Glutamatergic neuron (in vitro differentiated cells): ENCODE results near the gene GSTM1. TPM values are rescaled to one million over a fixed set of nuclear protein-coding genes. Genes with fewer than 3 reads are reported as not detected.
A peak's percentile ranks its signal among the peaks of the same experiment; 100 is the strongest.

ENCODE experiments used
- DNase-seq: peaks from one replicate; pipeline ENCODE4 v3.0.0; 2022
- H3K27ac Mint-ChIP-seq: one replicate; pipeline ENCODE4 v1.8.0; 2020; ENCODE audit warnings: mild to moderate bottlenecking, mixed read lengths, inconsistent platforms; ENCODE audit not compliant: unreplicated experiment
- H3K27me3 Mint-ChIP-seq: one replicate; pipeline ENCODE4 v1.8.0; 2020; ENCODE audit warnings: mild to moderate bottlenecking, moderate library complexity, mixed read lengths, inconsistent platforms; ENCODE audit not compliant: unreplicated experiment
- H3K36me3 Mint-ChIP-seq: one replicate; pipeline ENCODE4 v1.8.0; 2020; ENCODE audit warnings: mild to moderate bottlenecking, mixed read lengths, inconsistent platforms; ENCODE audit not compliant: unreplicated experiment
- H3K4me1 Mint-ChIP-seq: one replicate; pipeline ENCODE4 v1.8.0; 2020; ENCODE audit warnings: mild to moderate bottlenecking, low read depth, mixed read lengths, inconsistent platforms; ENCODE audit not compliant: unreplicated experiment
- H3K4me3 Mint-ChIP-seq: one replicate; pipeline ENCODE4 v1.8.0; 2020; ENCODE audit warnings: mild to moderate bottlenecking, mixed read lengths, inconsistent platforms; ENCODE audit not compliant: unreplicated experiment
- H3K9me3 Mint-ChIP-seq: one replicate; pipeline ENCODE4 v1.8.0; 2020; ENCODE audit warnings: mild to moderate bottlenecking, moderate library complexity, mixed read lengths, inconsistent platforms; ENCODE audit not compliant: unreplicated experiment
- total RNA-seq: library from RNA; stranded (reverse); fragmentation: NEBNext Ultra II Directional; extraction: Animal tissue kit (Norgen Biotek cat#: 25700); gene quantifications from one replicate; pipeline ENCODE4 v1.2.1, GENCODE V29; 2021; ENCODE audit not compliant: unreplicated experiment
- TF ChIP-seq, protein P1 (sequence below): fragments of 200-600 bp; sonication (generic); IDR thresholded peaks from one replicate; pipeline ENCODE4 v1.5.0; 2021; ENCODE audit not compliant: partially characterized antibody, unreplicated experiment

The GSTM1 gene
- total RNA-seq, 1 donor from 2014 or later = not detected

GRCh38 chr1:109740615-109741373 is 53.2 kb downstream of the GSTM1 start, which contains the start of gene GSTM3:
Gene GSTM3, minus strand, starts transcription at chr1:109741038. Its CDS starts 751 bp downstream, at chr1:109740287.
- Mint-ChIP-seq H3K4me3 (peak within 1 kb of the TSS; percentile 79), H3K9me3 (no peaks in the 10 kb centered on the region), H3K27me3 (peaks cover 7% of the 10 kb centered on the region), H3K27ac (no peak within 1 kb of the TSS), H3K36me3 (no peaks in the 10 kb centered on the region), H3K4me1 (peaks cover 3% of the 10 kb centered on the region)
- TF ChIP-seq, protein P1, sequence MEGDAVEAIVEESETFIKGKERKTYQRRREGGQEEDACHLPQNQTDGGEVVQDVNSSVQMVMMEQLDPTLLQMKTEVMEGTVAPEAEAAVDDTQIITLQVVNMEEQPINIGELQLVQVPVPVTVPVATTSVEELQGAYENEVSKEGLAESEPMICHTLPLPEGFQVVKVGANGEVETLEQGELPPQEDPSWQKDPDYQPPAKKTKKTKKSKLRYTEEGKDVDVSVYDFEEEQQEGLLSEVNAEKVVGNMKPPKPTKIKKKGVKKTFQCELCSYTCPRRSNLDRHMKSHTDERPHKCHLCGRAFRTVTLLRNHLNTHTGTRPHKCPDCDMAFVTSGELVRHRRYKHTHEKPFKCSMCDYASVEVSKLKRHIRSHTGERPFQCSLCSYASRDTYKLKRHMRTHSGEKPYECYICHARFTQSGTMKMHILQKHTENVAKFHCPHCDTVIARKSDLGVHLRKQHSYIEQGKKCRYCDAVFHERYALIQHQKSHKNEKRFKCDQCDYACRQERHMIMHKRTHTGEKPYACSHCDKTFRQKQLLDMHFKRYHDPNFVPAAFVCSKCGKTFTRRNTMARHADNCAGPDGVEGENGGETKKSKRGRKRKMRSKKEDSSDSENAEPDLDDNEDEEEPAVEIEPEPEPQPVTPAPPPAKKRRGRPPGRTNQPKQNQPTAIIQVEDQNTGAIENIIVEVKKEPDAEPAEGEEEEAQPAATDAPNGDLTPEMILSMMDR = no peak
- no peak for DNase-seq

Other genes starting within 250 kb of the GSTM1 start
- 0.42 TPM for gene SYPL2, start 221.3 kb upstream of the GSTM1 start, total RNA-seq
- gene ATXN7L2, start 203.9 kb upstream of the GSTM1 start, total RNA-seq = 54.9 TPM
- gene CYB561D1, start 193.7 kb upstream of the GSTM1 start, total RNA-seq = 23.9 TPM
- 8.0 TPM for gene AMIGO1, start 178.1 kb upstream of the GSTM1 start, total RNA-seq
- gene GPR61, start 147.9 kb upstream of the GSTM1 start, total RNA-seq = 0.76 TPM
- 13.8 TPM for gene GNAI3, start 139.2 kb upstream of the GSTM1 start, total RNA-seq
- not detected for gene GNAT2, start 68.2 kb upstream of the GSTM1 start, total RNA-seq
- gene AMPD2, start 68.0 kb upstream of the GSTM1 start, total RNA-seq = 49.3 TPM
- 12.3 TPM for gene GSTM4, start 31.7 kb upstream of the GSTM1 start, total RNA-seq
- gene GSTM2, start 19.8 kb upstream of the GSTM1 start, total RNA-seq = 33.6 TPM
- gene GSTM5, start 24.4 kb downstream of the GSTM1 start, total RNA-seq = 0.20 TPM
- gene GSTM3, start 53.2 kb downstream of the GSTM1 start, total RNA-seq = 8.3 TPM
- not detected for gene EPS8L3, start 76.1 kb downstream of the GSTM1 start, total RNA-seq
- gene CSF1, start 223.0 kb downstream of the GSTM1 start, total RNA-seq = 0.59 TPM